Vagina (tissue), 2 donors: Measurements from ENCODE around the gene ATP8A2.

Source experiments
- CTCF ChIP-seq, 3 experiments: fragments of 450-650 bp in 2 of 3; fragments of 200-600 bp in 1 of 3; sonication (generic) in 1 of 3; IDR thresholded peaks; one replicate each; pipeline ENCODE4 v1.5.1; 2017 to 2019; ENCODE audit warnings: antibody characterized with exemption in 3 of 3, mild to moderate bottlenecking in 2 of 3, moderate library complexity in 2 of 3
- POLR2A ChIP-seq, 2 donors: fragments of 450-650 bp; IDR thresholded peaks; one replicate each; pipeline ENCODE4 v1.6.1; 2017; ENCODE audit warnings: antibody characterized with exemption in 2 of 2, mild to moderate bottlenecking in 2 of 2, moderate library complexity in 2 of 2
- POLR2AphosphoS5 ChIP-seq, 2 donors: sonication (generic); formaldehyde crosslinking; IDR thresholded peaks; one replicate each; pipeline ENCODE4 v1.9.0; 2017; ENCODE audit warnings: antibody characterized with exemption in 2 of 2, mild to moderate bottlenecking in 2 of 2, low read depth in 1 of 2; ENCODE audit not compliant: insufficient read depth in 1 of 2

GRCh38 chr13:25709088-25709487 lies 337.3 kb downstream of the ATP8A2 start:
- TF ChIP-seq POLR2A (IDR thresholded peaks at IDR 0.05) (no peak), CTCF (IDR thresholded peaks at IDR 0.05) (no peak), POLR2AphosphoS5 (IDR thresholded peaks at IDR 0.05; ENCODE audit: insufficient read depth in 1 of 2, low read depth in 1 of 2) (no peak)
